Ishikawa (cell line): ENCODE results near the gene XKR3.

Experiments used
- CEBPB ChIP-seq: IDR thresholded peaks from 2 replicates; pipeline ENCODE4 v1.6.1; 2012
- CREB1 ChIP-seq: IDR thresholded peaks from 2 replicates; pipeline ENCODE4 v1.6.1; 2012; ENCODE audit warnings: low read depth
- EGR1 ChIP-seq: IDR thresholded peaks from 2 replicates; pipeline ENCODE4 v1.6.1; 2012
- EP300 ChIP-seq: IDR thresholded peaks from 2 replicates; pipeline ENCODE4 v1.6.1; 2012; ENCODE audit warnings: borderline replicate concordance
- FOXM1 ChIP-seq: IDR thresholded peaks from 2 replicates; pipeline ENCODE4 v1.6.1; 2012; ENCODE audit warnings: low read depth, borderline replicate concordance
- NFIC ChIP-seq: IDR thresholded peaks from 2 replicates; pipeline ENCODE4 v1.6.1; 2012
- RAD21 ChIP-seq: IDR thresholded peaks from 2 replicates; pipeline ENCODE4 v1.6.1; 2012; ENCODE audit warnings: low read depth
- TAF1 ChIP-seq: IDR thresholded peaks from 2 replicates; pipeline ENCODE4 v1.6.1; 2012; ENCODE audit warnings: low read depth, mild to moderate bottlenecking
- TCF12 ChIP-seq: IDR thresholded peaks from 2 replicates; pipeline ENCODE4 v1.6.1; 2012; ENCODE audit warnings: low read depth
- TEAD4 ChIP-seq: IDR thresholded peaks from 2 replicates; pipeline ENCODE4 v1.6.1; 2012
- YY1 ChIP-seq: IDR thresholded peaks from 2 replicates; pipeline ENCODE4 v1.6.1; 2012; ENCODE audit warnings: low read depth
- ZBTB7A ChIP-seq: IDR thresholded peaks from 2 replicates; pipeline ENCODE4 v1.6.1; 2012; ENCODE audit warnings: low read depth
- TF ChIP-seq, protein P1 (sequence below): IDR thresholded peaks from 2 replicates; pipeline ENCODE4 v1.6.1; 2012; ENCODE audit warnings: low read depth, mild to moderate bottlenecking
- TF ChIP-seq, protein P2 (sequence below): IDR thresholded peaks from 2 replicates; pipeline ENCODE4 v1.6.1; 2012
- TF ChIP-seq, protein P3 (sequence below): IDR thresholded peaks from 2 replicates; pipeline ENCODE4 v1.6.1; 2012

The XKR3 gene

DNA sequence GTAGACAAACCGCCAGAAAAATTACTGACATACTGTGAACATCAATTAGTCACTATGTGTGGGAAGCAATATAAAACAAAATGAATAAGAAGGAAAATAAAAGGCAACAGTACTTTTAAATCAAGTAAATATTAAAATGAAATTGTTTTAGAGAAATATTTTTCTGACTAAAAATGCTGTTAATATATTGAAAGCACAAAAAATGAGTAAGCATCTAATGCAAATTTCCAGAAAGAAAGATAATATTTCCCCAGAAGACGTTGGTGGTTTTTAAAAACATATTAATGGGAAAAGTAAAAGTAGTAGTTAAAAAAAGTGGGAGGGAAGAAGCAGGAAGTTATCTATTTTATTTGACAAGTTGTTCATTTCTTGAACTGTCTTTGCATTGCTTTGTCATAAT, 16.5 kb downstream of the XKR3 start:
- TF ChIP-seq YY1, result no peak
- TF ChIP-seq EGR1, result no peak
- TF ChIP-seq TCF12, result no peak
- TF ChIP-seq, protein P1, sequence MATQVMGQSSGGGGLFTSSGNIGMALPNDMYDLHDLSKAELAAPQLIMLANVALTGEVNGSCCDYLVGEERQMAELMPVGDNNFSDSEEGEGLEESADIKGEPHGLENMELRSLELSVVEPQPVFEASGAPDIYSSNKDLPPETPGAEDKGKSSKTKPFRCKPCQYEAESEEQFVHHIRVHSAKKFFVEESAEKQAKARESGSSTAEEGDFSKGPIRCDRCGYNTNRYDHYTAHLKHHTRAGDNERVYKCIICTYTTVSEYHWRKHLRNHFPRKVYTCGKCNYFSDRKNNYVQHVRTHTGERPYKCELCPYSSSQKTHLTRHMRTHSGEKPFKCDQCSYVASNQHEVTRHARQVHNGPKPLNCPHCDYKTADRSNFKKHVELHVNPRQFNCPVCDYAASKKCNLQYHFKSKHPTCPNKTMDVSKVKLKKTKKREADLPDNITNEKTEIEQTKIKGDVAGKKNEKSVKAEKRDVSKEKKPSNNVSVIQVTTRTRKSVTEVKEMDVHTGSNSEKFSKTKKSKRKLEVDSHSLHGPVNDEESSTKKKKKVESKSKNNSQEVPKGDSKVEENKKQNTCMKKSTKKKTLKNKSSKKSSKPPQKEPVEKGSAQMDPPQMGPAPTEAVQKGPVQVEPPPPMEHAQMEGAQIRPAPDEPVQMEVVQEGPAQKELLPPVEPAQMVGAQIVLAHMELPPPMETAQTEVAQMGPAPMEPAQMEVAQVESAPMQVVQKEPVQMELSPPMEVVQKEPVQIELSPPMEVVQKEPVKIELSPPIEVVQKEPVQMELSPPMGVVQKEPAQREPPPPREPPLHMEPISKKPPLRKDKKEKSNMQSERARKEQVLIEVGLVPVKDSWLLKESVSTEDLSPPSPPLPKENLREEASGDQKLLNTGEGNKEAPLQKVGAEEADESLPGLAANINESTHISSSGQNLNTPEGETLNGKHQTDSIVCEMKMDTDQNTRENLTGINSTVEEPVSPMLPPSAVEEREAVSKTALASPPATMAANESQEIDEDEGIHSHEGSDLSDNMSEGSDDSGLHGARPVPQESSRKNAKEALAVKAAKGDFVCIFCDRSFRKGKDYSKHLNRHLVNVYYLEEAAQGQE, result no peak
- TF ChIP-seq ZBTB7A, result no peak
- TF ChIP-seq TAF1, result no peak
- TF ChIP-seq, protein P2, sequence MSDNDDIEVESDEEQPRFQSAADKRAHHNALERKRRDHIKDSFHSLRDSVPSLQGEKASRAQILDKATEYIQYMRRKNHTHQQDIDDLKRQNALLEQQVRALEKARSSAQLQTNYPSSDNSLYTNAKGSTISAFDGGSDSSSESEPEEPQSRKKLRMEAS, result no peak
- no peak for TF ChIP-seq CREB1
- TF ChIP-seq, protein P3, sequence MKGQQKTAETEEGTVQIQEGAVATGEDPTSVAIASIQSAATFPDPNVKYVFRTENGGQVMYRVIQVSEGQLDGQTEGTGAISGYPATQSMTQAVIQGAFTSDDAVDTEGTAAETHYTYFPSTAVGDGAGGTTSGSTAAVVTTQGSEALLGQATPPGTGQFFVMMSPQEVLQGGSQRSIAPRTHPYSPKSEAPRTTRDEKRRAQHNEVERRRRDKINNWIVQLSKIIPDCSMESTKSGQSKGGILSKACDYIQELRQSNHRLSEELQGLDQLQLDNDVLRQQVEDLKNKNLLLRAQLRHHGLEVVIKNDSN, result no peak
- no peak for TF ChIP-seq NFIC
- no peak for TF ChIP-seq FOXM1
- TF ChIP-seq EP300, result no peak
- no peak for TF ChIP-seq CEBPB
- TF ChIP-seq RAD21, result no peak
- no peak for TF ChIP-seq TEAD4

DNA sequence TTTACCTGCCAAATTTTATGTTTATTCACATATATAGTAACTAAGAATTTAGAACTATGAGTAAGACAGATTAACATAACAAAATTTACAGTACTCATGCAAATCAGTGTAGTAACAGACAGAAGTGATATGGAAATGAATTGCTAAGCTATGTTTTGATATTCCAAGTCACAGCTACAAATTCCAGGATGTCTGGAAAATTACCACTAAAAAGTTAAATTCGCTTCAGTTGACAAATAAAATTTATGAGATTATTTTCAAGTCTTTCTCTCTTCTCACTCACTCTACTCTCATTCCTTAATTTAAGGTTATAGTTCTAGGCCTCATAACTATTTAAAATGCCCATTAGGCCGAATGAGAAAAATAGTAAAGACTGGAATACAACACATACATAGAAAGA, 18.1 kb downstream of the XKR3 start:
- TF ChIP-seq CREB1 (no peak), TEAD4 (no peak), TCF12 (no peak), RAD21 (no peak), NFIC (no peak), YY1 (no peak), FOXM1 (no peak), ZBTB7A (no peak), EP300 (no peak), TAF1 (no peak), EGR1 (no peak), CEBPB (no peak)
- TF ChIP-seq, protein P2, result no peak
- TF ChIP-seq, protein P1, result no peak
- TF ChIP-seq, protein P3, result no peak

DNA sequence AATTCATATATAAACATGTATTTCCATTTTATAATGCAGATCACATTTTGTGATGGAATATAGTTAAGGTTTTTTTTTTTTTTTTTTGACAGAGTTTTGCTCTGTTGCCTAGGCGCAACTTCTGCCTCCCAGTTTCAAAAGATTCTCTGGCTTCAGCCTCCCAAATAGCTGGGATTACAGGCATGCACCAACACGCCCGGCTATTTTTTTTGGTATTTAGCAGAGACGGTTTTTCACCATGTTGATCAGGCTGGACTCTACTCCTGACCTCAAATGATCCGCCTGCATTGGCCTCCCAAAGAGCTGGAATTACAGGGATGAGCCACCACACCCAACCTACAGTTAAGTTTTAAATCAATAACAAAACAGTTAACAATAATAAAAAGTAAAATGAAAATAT, 18.8 kb downstream of the XKR3 start:
- TF ChIP-seq TAF1 (no peak), ZBTB7A (no peak), FOXM1 (no peak), CREB1 (no peak), RAD21 (no peak), EP300 (no peak), CEBPB (no peak), EGR1 (no peak)
- TF ChIP-seq, protein P2, result no peak
- TF ChIP-seq, protein P3, result no peak

DNA sequence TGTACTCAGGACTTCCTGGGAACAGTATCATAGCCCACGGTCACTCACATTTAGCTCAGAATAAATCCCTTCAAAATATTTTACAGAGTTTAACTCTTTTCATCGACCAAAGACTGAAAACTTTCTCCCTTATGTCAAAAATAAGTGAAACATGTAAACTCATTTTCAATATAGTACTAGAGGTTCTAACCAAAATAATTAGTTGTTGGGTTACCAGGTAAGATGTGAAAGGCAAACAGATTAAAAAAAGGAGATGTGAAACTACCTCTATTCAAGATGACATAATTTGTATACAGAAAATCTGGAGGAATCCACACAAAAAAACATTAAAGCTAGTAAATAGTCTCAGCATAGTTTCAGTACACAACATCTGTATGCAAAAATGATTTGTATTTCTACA, 20.3 kb downstream of the XKR3 start:
- TF ChIP-seq CREB1 (no peak), NFIC (no peak), CEBPB (no peak), TAF1 (no peak), TEAD4 (no peak), FOXM1 (no peak), RAD21 (no peak), ZBTB7A (no peak), TCF12 (no peak), EGR1 (no peak), EP300 (no peak), YY1 (no peak)
- TF ChIP-seq, protein P2, result no peak
- TF ChIP-seq, protein P3, result no peak
- TF ChIP-seq, protein P1, result no peak
